ENCODE results near the gene RASA1. TPM values are rescaled to one million over a fixed set of nuclear protein-coding genes. Genes with fewer than 3 reads are reported as not detected.

RASA1 gene
- total and polyA plus RNA-seq, 4 donors = 8.3 to 54.0 (median 20.6) TPM

DNA sequence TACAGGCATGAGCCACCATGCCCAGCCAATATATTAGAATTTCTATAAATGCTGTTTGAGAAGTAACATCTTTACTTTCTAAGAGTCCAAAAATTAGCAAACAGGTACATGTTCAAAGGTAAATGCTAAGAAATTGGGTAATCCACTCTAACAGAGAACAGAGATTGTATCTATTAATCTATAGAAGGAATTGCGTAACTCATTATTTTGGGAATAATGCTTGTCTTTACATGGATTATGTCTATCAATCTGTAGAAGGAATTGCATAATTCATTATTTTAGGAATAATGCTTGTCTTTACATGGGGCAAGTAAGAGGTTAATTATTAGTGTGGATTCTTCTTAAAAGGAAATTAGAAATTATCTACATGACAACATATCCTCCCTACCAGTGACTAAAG lies 114.5 kb downstream of the RASA1 start:
- no peak for DNase-seq
- no peak for ATAC-seq (ENCODE audit: insufficient read depth, low FRiP score)
- Histone ChIP-seq H3K9ac (ENCODE audit: insufficient read depth in 1 of 2, low read length in 2 of 2) (no peak overlapping the region), H3K4me3 (no peak overlapping the region), H3K27me3 (ENCODE audit: control insufficient read depth in 3 of 3, insufficient read depth in 3 of 3, low read length in 2 of 3) (no peaks in the 10 kb centered on the region), H3K36me3 (ENCODE audit: control insufficient read depth in 4 of 4, insufficient read depth in 4 of 4, low read length in 4 of 4) (peaks cover 6 to 39% (median 19%) of the 10 kb centered on the region in 4 donors), H3K27ac (ENCODE audit: low read depth in 1 of 2, low read length in 1 of 2) (no peak overlapping the region), H3K9me3 (ENCODE audit: control insufficient read depth in 4 of 4, insufficient read depth in 3 of 4, low read length in 3 of 4) (no peaks in the 10 kb centered on the region), H3K4me1 (ENCODE audit: control insufficient read depth in 5 of 5, insufficient read depth in 5 of 5, low read length in 5 of 5) (peaks cover 0 to 8% (median 0%) of the 10 kb centered on the region in 5 donors)
- WGBS, 2 donors = 98 to 99% methylated on average over 1 of the region's 1 CpG
- TF ChIP-seq, protein P1, sequence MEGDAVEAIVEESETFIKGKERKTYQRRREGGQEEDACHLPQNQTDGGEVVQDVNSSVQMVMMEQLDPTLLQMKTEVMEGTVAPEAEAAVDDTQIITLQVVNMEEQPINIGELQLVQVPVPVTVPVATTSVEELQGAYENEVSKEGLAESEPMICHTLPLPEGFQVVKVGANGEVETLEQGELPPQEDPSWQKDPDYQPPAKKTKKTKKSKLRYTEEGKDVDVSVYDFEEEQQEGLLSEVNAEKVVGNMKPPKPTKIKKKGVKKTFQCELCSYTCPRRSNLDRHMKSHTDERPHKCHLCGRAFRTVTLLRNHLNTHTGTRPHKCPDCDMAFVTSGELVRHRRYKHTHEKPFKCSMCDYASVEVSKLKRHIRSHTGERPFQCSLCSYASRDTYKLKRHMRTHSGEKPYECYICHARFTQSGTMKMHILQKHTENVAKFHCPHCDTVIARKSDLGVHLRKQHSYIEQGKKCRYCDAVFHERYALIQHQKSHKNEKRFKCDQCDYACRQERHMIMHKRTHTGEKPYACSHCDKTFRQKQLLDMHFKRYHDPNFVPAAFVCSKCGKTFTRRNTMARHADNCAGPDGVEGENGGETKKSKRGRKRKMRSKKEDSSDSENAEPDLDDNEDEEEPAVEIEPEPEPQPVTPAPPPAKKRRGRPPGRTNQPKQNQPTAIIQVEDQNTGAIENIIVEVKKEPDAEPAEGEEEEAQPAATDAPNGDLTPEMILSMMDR (IDR thresholded peaks at IDR 0.05; ENCODE audit: control extremely low read depth, extremely low read depth) = no peak

DNA sequence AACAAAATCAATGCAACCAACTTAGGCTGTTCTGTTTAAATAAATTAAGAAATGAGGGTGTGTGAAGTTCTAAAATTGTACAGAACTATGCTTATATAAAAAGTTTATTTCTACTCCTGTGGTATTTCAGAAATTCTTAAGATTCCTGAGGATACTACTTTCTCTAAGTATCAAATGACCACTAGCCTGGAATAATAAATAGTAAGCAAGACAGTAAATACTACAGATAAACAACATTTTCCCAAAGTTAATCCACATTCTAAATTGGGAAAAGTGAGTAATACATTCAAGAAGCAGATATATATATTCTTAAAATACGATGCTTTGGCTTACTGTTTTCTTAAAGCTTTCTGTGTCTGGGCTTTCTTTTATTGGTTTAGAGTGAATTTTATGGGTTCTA lies 115.5 kb downstream of the RASA1 start:
- WGBS, 2 donors = 84 to 100% methylated on average over 1 of the region's 1 CpG
- ATAC-seq (ENCODE audit: insufficient read depth, low FRiP score) (no peak), DNase-seq (no peak)
- H3K36me3 ChIP-seq (ENCODE audit: control insufficient read depth in 4 of 4, insufficient read depth in 4 of 4, low read length in 4 of 4) = peaks cover 8 to 35% (median 17%) of the 10 kb centered on the region in 4 donors
- H3K27ac ChIP-seq (ENCODE audit: low read depth in 1 of 2, low read length in 1 of 2) = no peak overlapping the region
- no peaks in the 10 kb centered on the region for H3K9me3 ChIP-seq (ENCODE audit: control insufficient read depth in 4 of 4, insufficient read depth in 3 of 4, low read length in 3 of 4)
- H3K4me1 ChIP-seq (ENCODE audit: control insufficient read depth in 5 of 5, insufficient read depth in 5 of 5, low read length in 5 of 5) = peaks cover 0 to 8% (median 0%) of the 10 kb centered on the region in 5 donors
- no peak overlapping the region for H3K9ac ChIP-seq (ENCODE audit: insufficient read depth in 1 of 2, low read length in 2 of 2)
- H3K27me3 ChIP-seq (ENCODE audit: control insufficient read depth in 3 of 3, insufficient read depth in 3 of 3, low read length in 2 of 3) = no peaks in the 10 kb centered on the region
- TF ChIP-seq, protein P1 (IDR thresholded peaks at IDR 0.05; ENCODE audit: control extremely low read depth, extremely low read depth) = no peak
- H3K4me3 ChIP-seq = no peak overlapping the region

DNA sequence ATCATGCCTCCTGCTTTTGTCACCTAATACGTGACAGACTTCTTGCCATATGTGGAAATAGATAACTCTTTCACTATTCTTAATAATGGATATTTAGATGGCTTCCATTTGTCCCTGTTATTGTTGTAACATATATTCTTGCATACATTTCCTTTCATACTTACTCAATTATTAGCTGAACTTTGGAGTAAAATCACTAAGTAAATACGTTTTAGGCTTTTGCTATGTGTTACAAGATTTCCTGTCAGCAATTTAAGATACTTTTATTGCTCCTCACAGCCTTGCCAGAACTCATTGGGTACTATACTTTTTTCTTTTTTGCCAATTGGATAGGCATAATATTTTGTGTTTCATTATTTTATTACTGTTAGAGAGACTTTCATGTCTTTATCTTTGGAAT lies 118.1 kb downstream of the RASA1 start:
- ATAC-seq (ENCODE audit: insufficient read depth, low FRiP score) = no peak
- DNase-seq = peak in 2 of 3 donors; percentile 45 to 53
- TF ChIP-seq, protein P1 (IDR thresholded peaks at IDR 0.05; ENCODE audit: control extremely low read depth, extremely low read depth) = no peak
- Histone ChIP-seq H3K36me3 (ENCODE audit: control insufficient read depth in 4 of 4, insufficient read depth in 4 of 4, low read length in 4 of 4) (peaks cover 13 to 41% (median 21%) of the 10 kb centered on the region in 4 donors), H3K27me3 (ENCODE audit: control insufficient read depth in 3 of 3, insufficient read depth in 3 of 3, low read length in 2 of 3) (no peaks in the 10 kb centered on the region), H3K9me3 (ENCODE audit: control insufficient read depth in 4 of 4, insufficient read depth in 3 of 4, low read length in 3 of 4) (no peaks in the 10 kb centered on the region), H3K4me3 (no peak overlapping the region), H3K9ac (ENCODE audit: insufficient read depth in 1 of 2, low read length in 2 of 2) (no peak overlapping the region), H3K4me1 (ENCODE audit: control insufficient read depth in 5 of 5, insufficient read depth in 5 of 5, low read length in 5 of 5) (peaks cover 0 to 8% (median 0%) of the 10 kb centered on the region in 5 donors), H3K27ac (ENCODE audit: low read depth in 1 of 2, low read length in 1 of 2) (no peak overlapping the region)
- 34 to 73% methylated on average over 2 of the region's 2 CpGs for WGBS, 2 donors

DNA sequence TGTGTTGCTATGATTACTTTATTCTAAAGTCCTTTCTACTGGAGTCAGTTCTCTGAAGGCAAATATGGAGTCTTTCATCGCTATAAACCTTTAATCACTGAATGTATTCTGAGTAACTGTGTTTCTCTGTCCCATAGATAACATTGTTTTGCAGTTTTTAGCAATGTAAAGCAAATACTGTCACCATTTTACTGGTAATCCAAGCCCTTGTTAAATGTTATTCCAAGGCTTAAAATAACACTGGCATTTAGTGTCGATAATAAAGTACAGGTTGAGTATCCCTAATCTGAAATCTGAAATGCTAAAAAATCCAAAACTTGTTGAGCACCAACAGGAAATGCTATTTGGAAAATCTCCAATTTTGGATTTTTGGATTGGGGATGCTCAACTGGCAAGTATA lies 120.4 kb downstream of the RASA1 start:
- WGBS, 2 donors = 82 to 95% methylated on average over 2 of the region's 2 CpGs
- H3K36me3 ChIP-seq (ENCODE audit: control insufficient read depth in 4 of 4, insufficient read depth in 4 of 4, low read length in 4 of 4) = peaks cover 13 to 42% (median 31%) of the 10 kb centered on the region in 4 donors
- TF ChIP-seq, protein P1 (IDR thresholded peaks at IDR 0.05; ENCODE audit: control extremely low read depth, extremely low read depth) = no peak

More for the DNA sequence above, 120.4 kb downstream of the RASA1 start:
- Histone ChIP-seq H3K9ac (ENCODE audit: insufficient read depth in 1 of 2, low read length in 2 of 2) (no peak overlapping the region), H3K4me1 (ENCODE audit: control insufficient read depth in 5 of 5, insufficient read depth in 5 of 5, low read length in 5 of 5) (peaks cover 0 to 8% (median 0%) of the 10 kb centered on the region in 5 donors), H3K4me3 (no peak overlapping the region), H3K9me3 (ENCODE audit: control insufficient read depth in 4 of 4, insufficient read depth in 3 of 4, low read length in 3 of 4) (no peaks in the 10 kb centered on the region), H3K27ac (ENCODE audit: low read depth in 1 of 2, low read length in 1 of 2) (no peak overlapping the region), H3K27me3 (ENCODE audit: control insufficient read depth in 3 of 3, insufficient read depth in 3 of 3, low read length in 2 of 3) (no peaks in the 10 kb centered on the region)
- DNase-seq = peak in 2 of 3 donors; percentile 28 to 31
- no peak for ATAC-seq (ENCODE audit: insufficient read depth, low FRiP score)

Data from lung (tissue), 12 donors.